Activated B cell treated with CpG ODN at 0.5 μM for 24 hours (primary cell): Measurements from ENCODE around the gene GALNT12. TPM values are rescaled to one million over a fixed set of nuclear protein-coding genes. Genes with fewer than 3 reads are reported as not detected.

Source experiments
- ATAC-seq: fragments of 200-7000 bp; cut with Tn5 transposase; one replicate; pipeline ENCODE4 v1.10.0; 2021; ENCODE audit warnings: low read depth, mild to moderate bottlenecking, moderate library complexity
- CTCF ChIA-PET: fragments of 350-600 bp; sonication (Branson Sonifier 250); formaldehyde crosslinking; loops from one replicate; lab custom pipeline; 2021; ENCODE audit warnings: antibody characterized with exemption; lab: Charles Lee
- POLR2A ChIA-PET: fragments of 350-600 bp; sonication (Branson Sonifier 250); formaldehyde crosslinking; loops from one replicate; lab custom pipeline; 2021; ENCODE audit warnings: antibody characterized with exemption; lab: Charles Lee
- DNase-seq: peaks from one replicate; pipeline ENCODE4 v3.0.0; 2022
- H3K27ac Mint-ChIP-seq: one replicate; pipeline ENCODE4 v1.8.0; 2020; ENCODE audit warnings: mixed read lengths
- H3K27me3 Mint-ChIP-seq: one replicate; pipeline ENCODE4 v1.8.0; 2021; ENCODE audit warnings: mixed read lengths
- H3K36me3 Mint-ChIP-seq: one replicate; pipeline ENCODE4 v1.8.0; 2021; ENCODE audit warnings: low read depth, mixed read lengths
- H3K4me1 Mint-ChIP-seq: one replicate; pipeline ENCODE4 v1.8.0; 2021; ENCODE audit warnings: mixed read lengths
- H3K4me3 Mint-ChIP-seq: one replicate; pipeline ENCODE4 v1.8.0; 2020; ENCODE audit warnings: mild to moderate bottlenecking, mixed read lengths
- H3K9me3 Mint-ChIP-seq: one replicate; pipeline ENCODE4 v1.8.0; 2020; ENCODE audit warnings: mixed read lengths
- intact Hi-C: fragments of 100-400 bp; cut with micrococcal nuclease; formaldehyde crosslinking; loops from one replicate; pipeline ENCODE4 v1.15.1; 2024
- total RNA-seq: library from RNA; stranded (reverse); gene quantifications from 2 replicates; pipeline ENCODE4 v1.2.3, GENCODE V29; 2022
- TF ChIP-seq, protein P1 (sequence below): fragments of 200-600 bp; IDR thresholded peaks from one replicate; pipeline ENCODE4 v1.8.0; 2022; ENCODE audit warnings: antibody characterized with exemption, mild to moderate bottlenecking

The GALNT12 gene, protein sequence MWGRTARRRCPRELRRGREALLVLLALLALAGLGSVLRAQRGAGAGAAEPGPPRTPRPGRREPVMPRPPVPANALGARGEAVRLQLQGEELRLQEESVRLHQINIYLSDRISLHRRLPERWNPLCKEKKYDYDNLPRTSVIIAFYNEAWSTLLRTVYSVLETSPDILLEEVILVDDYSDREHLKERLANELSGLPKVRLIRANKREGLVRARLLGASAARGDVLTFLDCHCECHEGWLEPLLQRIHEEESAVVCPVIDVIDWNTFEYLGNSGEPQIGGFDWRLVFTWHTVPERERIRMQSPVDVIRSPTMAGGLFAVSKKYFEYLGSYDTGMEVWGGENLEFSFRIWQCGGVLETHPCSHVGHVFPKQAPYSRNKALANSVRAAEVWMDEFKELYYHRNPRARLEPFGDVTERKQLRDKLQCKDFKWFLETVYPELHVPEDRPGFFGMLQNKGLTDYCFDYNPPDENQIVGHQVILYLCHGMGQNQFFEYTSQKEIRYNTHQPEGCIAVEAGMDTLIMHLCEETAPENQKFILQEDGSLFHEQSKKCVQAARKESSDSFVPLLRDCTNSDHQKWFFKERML
- 2.0 and 2.5 TPM in 2 replicates for total RNA-seq

DNA sequence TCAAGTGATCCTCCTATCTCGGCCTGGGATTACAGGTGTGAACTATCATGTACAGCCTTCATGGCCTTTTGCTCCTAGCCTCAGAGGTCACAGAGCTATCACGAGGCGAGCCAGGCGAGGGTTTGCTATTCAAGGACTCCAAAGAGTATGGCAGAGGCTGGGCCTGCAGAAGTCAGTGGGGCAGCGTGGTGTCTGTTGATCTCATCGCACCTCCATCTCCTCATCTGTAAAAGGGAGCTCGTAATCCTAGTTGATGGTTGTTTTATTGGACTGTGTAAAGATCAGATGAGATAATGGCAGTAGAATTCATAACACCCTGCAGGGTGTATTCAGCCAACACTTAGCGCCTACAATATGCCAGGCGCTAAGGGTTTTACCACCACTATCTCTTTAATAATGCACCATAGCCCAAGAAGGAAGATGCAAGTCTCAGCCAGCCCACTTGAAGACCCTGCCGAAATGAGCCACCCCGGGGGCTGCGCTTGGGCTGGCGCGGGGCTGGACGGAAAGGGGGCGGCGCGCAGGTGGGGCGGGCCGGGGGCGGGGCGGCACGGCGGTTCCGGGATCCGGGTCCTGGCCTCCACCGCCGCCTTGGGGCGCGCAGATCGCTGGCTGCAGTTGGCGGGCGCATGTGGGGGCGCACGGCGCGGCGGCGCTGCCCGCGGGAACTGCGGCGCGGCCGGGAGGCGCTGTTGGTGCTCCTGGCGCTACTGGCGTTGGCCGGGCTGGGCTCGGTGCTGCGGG lies at the start of gene GALNT12:
Gene GALNT12, plus strand, starts transcription at position 601 of the 744 bp plus-strand sequence. Its CDS starts 29 bp downstream, at position 630.
- POLR2A ChIA-PET: interaction anchor here (1.3 kb wide), 1 partner anchor 14 kb away, joined by 3 read pairs; no protein-coding TSS in a partner anchor

DNA sequence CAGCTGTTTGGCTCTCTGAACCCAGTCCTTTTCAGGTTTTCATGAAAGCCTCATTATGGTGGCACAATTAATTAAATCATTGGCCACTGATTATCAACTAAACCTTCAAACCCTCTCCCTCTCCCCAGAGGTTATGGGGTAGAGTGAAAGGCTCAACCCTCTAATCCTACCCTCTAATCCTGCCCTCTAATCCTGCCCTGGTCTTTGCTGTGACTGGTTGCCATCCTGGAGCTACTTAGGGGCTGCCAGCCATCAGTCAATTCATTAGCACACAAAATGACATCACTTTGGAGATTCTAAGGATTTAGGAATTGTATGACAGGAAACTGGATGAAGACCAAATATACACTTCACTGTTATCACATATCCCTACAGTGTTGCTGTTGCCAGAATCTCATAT lies 47.2 kb upstream of the GALNT12 start:
- H3K4me1 Mint-ChIP-seq: no peaks in the 10 kb centered on the region
- no peak overlapping the region for H3K27ac Mint-ChIP-seq
- ChIA-PET CTCF (no interaction called here), POLR2A (no interaction called here)
- ATAC-seq (no peak), DNase-seq (no peak)
- H3K9me3 Mint-ChIP-seq: peaks cover 13% of the 10 kb centered on the region
- TF ChIP-seq, protein P1, sequence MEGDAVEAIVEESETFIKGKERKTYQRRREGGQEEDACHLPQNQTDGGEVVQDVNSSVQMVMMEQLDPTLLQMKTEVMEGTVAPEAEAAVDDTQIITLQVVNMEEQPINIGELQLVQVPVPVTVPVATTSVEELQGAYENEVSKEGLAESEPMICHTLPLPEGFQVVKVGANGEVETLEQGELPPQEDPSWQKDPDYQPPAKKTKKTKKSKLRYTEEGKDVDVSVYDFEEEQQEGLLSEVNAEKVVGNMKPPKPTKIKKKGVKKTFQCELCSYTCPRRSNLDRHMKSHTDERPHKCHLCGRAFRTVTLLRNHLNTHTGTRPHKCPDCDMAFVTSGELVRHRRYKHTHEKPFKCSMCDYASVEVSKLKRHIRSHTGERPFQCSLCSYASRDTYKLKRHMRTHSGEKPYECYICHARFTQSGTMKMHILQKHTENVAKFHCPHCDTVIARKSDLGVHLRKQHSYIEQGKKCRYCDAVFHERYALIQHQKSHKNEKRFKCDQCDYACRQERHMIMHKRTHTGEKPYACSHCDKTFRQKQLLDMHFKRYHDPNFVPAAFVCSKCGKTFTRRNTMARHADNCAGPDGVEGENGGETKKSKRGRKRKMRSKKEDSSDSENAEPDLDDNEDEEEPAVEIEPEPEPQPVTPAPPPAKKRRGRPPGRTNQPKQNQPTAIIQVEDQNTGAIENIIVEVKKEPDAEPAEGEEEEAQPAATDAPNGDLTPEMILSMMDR: no peak
- H3K4me3 Mint-ChIP-seq: no peak overlapping the region
- no peaks in the 10 kb centered on the region for H3K27me3 Mint-ChIP-seq
- H3K36me3 Mint-ChIP-seq: peaks cover 56% of the 10 kb centered on the region
- intact Hi-C loops: no loop called here

More for the DNA sequence above, at the start of gene GALNT12:
- Mint-ChIP-seq H3K27ac (peak within 1 kb of the TSS; percentile 18), H3K9me3 (no peaks in the 10 kb centered on the region), H3K36me3 (no peaks in the 10 kb centered on the region), H3K27me3 (peaks cover 15% of the 10 kb centered on the region), H3K4me1 (peaks cover 18% of the 10 kb centered on the region), H3K4me3 (peak within 1 kb of the TSS; percentile 86)
- intact Hi-C loops: loop anchor here (1.0 kb wide), 1 partner anchor 11 kb away; the partner anchor contains the start of gene ANKS6
- CTCF ChIA-PET: interaction anchor here (0.8 to 1.4 kb wide), 4 partner anchors 9 to 41 kb away, joined by 3 to 4 read pairs (median 3); no protein-coding TSS in a partner anchor
- ATAC-seq: peak; percentile 84
- peak; percentile 43 for DNase-seq
- TF ChIP-seq, protein P1: no peak

DNA sequence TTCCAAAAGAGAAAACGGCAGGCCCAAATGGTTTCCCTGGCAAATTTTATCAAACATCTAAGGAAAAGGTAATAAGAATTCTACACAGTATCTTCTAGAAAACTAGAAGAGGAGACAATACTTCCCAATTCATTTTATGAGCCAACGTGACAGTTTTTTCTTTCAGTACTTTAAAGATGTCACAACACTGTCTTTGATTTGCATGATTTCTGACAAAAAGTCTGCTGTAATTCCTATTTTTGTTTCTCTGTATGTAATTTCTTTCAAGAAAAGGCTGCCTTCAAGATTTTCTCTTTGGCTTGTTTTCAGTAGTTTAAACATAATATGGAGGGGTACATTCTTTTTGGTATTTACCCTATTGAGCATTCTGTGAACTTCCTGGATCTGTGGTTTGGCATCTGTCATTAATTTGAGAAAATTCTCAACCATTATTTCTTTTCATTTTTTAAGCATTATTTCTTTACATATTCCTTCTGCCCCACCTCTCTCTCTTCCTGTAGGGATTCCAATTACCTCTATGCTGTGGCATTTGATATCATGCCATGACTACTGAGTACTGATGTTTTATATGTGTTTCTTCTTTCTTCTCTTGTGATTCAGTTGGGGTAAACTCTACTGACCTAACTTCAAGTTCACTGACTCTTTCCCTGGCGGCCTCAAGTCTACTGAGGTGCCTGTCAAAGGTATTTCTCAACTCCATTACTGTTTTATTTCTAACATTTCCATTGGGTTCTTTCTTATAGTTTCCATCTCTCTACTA lies 43.3 kb upstream of the GALNT12 start:
- DNase-seq (no peak), ATAC-seq (no peak)
- peaks cover 10% of the 10 kb centered on the region for H3K9me3 Mint-ChIP-seq
- ChIA-PET CTCF (no interaction called here), POLR2A (no interaction called here)
- TF ChIP-seq, protein P1: no peak
- no peaks in the 10 kb centered on the region for H3K4me1 Mint-ChIP-seq
- H3K27me3 Mint-ChIP-seq: no peaks in the 10 kb centered on the region
- intact Hi-C loops: no loop called here
- no peak overlapping the region for H3K27ac Mint-ChIP-seq
- H3K36me3 Mint-ChIP-seq: peaks cover 58% of the 10 kb centered on the region
- no peak overlapping the region for H3K4me3 Mint-ChIP-seq

DNA sequence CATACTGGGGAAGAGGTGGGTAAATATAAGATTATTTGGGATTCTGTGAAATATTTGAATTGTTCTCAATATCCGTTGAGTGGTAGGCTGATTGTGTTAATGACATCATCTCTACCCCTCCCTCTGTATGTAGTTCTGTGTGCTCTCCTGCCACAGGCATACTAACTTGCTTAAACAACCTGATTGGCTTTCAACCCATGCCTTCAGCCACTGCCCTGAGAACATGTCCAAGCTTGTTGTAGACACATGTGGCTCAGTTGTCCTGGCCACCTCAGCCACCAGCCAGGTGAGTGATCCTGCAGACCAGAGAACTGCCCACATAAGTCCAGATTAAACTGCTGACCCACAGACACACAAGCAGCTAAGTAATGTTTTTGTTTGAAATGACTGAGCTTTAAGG lies 42.2 kb upstream of the GALNT12 start:
- DNase-seq (no peak), ATAC-seq (no peak)
- CTCF ChIA-PET: interaction anchor here (1.9 kb wide), 1 partner anchor 10 kb away, joined by 10 read pairs; no protein-coding TSS in a partner anchor
- no peaks in the 10 kb centered on the region for H3K4me1 Mint-ChIP-seq
- H3K36me3 Mint-ChIP-seq: peaks cover 63% of the 10 kb centered on the region
- H3K9me3 Mint-ChIP-seq: peaks cover 8% of the 10 kb centered on the region
- intact Hi-C loops: no loop called here
- no peak overlapping the region for H3K27ac Mint-ChIP-seq
- TF ChIP-seq, protein P1: no peak
- H3K27me3 Mint-ChIP-seq: no peaks in the 10 kb centered on the region
- no peak overlapping the region for H3K4me3 Mint-ChIP-seq
- POLR2A ChIA-PET: no interaction called here
